Thoracic aorta endothelial cell (primary cell): ENCODE results near the gene TMEM39A. TPM values are rescaled to one million over a fixed set of nuclear protein-coding genes. Genes with fewer than 3 reads are reported as not detected.

Source experiments
- total RNA-seq: library from RNA; depleted of rRNA; stranded (reverse); fragments of >200 nt; gene quantifications from 2 replicates; pipeline ENCODE4 v1.2.3, GENCODE V29; 2012

The TMEM39A gene, protein sequence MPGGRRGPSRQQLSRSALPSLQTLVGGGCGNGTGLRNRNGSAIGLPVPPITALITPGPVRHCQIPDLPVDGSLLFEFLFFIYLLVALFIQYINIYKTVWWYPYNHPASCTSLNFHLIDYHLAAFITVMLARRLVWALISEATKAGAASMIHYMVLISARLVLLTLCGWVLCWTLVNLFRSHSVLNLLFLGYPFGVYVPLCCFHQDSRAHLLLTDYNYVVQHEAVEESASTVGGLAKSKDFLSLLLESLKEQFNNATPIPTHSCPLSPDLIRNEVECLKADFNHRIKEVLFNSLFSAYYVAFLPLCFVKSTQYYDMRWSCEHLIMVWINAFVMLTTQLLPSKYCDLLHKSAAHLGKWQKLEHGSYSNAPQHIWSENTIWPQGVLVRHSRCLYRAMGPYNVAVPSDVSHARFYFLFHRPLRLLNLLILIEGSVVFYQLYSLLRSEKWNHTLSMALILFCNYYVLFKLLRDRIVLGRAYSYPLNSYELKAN
- 41.5 and 45.4 TPM in 2 replicates for total RNA-seq

DNA sequence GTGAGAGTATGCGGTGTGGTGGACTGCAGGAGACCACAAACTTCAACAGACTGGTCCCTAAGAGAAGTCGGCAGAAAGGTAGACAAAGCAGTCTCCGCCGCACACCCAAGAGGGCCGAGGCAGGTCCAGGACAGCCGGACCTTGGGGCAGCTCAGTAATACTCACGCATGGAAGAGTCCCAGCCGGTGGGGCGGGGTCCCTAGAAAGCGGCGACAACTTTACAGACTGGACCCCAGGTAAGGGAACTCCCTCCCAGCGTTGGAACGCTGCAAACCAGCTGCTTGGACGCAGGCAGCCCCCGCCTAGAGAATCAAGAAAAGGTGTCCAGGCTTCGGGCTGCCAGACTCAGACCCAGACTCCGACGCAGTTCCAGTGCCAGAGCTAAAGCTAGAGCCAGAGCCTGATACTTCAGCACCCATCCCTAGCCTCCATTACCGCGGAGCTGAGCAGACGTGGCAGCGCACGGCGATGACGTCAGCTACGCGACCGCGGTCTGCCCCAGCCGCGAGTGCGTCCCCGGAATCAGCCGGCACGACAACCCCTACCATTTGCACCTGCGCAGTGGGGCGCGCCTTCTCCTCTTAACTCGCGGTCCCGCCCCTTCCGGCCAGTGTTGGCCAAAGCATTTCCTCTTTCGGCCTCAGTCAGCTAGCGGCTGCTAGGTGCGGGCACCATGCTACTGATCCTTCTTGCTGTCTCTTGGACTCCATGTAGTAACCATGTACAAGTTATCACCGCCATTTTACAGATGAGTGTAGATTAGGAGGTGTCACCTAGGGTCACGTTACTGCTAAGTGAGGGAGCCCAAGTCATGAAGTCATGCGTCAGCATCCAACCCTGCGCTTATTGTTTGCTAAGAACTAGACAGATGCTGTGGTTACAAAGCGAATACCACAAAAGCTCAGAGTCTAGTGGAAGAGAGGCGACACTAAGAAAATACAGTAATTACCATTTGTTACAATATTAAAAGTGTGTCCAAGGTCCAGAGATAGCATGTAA lies at the start of gene TMEM39A:
Gene TMEM39A (minus strand): TSS at position 445 of the 999 bp plus-strand sequence. CDS start 1,541 bp downstream, outside the sequence.

DNA sequence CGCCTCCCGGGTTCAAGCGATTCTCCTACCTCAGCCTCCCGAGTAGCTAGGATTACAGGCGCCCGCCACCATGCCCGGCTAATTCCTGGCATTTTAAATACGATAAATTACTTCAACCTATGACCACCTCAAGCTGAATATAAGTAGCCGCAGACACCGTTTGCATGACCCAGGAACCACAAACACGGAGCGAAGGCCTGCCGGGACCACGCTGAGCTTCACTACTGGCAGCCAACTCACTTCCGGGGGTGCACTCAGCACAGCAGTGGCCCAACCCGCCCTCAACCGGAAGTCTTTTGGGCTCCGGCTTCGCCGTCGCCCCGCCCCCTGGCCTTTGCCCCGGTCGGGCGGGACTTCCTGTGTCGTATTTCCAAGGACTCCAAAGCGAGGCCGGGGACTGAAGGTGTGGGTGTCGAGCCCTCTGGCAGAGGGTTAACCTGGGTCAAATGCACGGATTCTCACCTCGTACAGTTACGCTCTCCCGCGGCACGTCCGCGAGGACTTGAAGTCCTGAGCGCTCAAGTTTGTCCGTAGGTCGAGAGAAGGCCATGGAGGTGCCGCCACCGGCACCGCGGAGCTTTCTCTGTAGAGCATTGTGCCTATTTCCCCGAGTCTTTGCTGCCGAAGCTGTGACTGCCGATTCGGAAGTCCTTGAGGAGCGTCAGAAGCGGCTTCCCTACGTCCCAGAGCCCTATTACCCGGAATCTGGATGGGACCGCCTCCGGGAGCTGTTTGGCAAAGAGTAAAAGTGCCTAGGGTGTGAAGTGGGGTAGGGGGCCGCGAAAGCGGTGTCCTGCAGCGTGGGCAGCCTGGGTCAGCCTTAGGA lies 35.0 kb upstream of the TMEM39A start, which contains the start of gene TIMMDC1:
Gene TIMMDC1 (plus strand): TSS at position 362 of the 826 bp plus-strand sequence. CDS start 187 bp downstream, at position 549.

Other genes starting within 250 kb of the TMEM39A start
- gene B4GALT4, start 222.7 kb downstream of the TMEM39A start, total RNA-seq = 3.2 and 5.0 TPM in 2 replicates
- 75.4 and 89.5 TPM in 2 replicates for gene ARHGAP31, start 169.2 kb downstream of the TMEM39A start, total RNA-seq
- gene POGLUT1, start 5.3 kb upstream of the TMEM39A start, total RNA-seq = 20.3 and 21.7 TPM in 2 replicates
- 54.0 and 58.6 TPM in 2 replicates for gene TIMMDC1, start 34.9 kb upstream of the TMEM39A start, total RNA-seq
- not detected in 2 replicates for gene CD80, start 96.0 kb upstream of the TMEM39A start, total RNA-seq
- gene ADPRH, start 115.9 kb upstream of the TMEM39A start, total RNA-seq = 4.3 and 7.3 TPM in 2 replicates
- gene PLA1A, start 134.3 kb upstream of the TMEM39A start, total RNA-seq = 0.13 and 0.22 TPM in 2 replicates
- 0.43 TPM in 1 of 2 replicates, not detected in the other for gene POPDC2, start 197.0 kb upstream of the TMEM39A start, total RNA-seq
- gene COX17, start 213.8 kb upstream of the TMEM39A start, total RNA-seq = 15.3 and 16.5 TPM in 2 replicates
- 0.13 and 0.29 TPM in 2 replicates for gene CFAP91, start 239.4 kb upstream of the TMEM39A start, total RNA-seq